ENCODE measurements around the gene PMF1.
"Not testable (repeated sequence)": the region's sequence is repeated elsewhere in the genome, so short reads cannot be mapped to it uniquely, and the experiment has no call there.

The PMF1 gene

DNA sequence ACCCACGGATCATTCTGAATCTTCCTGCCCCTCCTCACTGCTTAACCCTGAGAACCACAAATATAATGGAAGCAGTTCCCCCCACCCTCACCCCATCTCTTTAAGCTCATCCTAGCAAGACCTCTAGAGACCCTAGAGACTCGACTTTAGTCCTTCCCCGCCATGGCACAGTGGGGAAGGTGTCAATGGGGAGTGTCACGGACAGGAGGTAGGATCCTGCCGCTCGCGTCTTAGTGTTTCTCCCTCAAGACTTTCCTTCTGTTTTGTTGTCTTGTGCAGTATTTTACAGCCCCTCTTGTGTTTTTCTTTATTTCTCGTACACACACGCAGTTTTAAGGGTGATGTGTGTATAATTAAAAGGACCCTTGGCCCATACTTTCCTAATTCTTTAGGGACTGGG is 677 bp upstream of the PMF1 start:
- peak overlapping the region; percentile 97 to 99 for H3K27ac Mint-ChIP-seq
- peaks cover 37% of the 10 kb centered on the region for H3K36me3 Mint-ChIP-seq (ENCODE audit: insufficient read depth)
- DNase-seq: no peak
- no peak for ATAC-seq (replicated peaks)
- peaks cover 9 to 10% of the 10 kb centered on the region in 2 donors for H3K4me1 Mint-ChIP-seq (ENCODE audit: low read depth in 2 of 2)
- no peaks in the 10 kb centered on the region for H3K9me3 Mint-ChIP-seq
- H3K4me3 Mint-ChIP-seq: peak overlapping the region; percentile 95 to 96
- no peaks in the 10 kb centered on the region for H3K27me3 Mint-ChIP-seq

DNA sequence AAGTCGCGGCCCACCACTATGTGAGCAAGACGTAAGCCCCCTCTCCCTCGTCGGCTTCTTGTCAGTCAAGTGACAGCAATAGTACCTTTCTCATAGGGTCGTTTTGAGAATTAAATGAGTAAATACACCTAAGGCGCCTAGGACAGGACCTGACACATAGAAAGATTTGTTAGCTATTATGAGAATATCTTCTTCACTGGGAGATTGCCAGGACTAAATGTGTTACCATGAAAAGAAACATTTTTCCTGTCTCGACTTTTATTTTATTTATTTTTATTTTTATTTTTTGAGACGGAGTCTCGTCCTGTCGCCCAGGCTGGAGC is 798 bp downstream of the PMF1 start:
- Mint-ChIP-seq H3K27ac (peak overlapping the region; percentile 97 to 99), H3K9me3 (no peaks in the 10 kb centered on the region), H3K36me3 (ENCODE audit: insufficient read depth) (peaks cover 25% of the 10 kb centered on the region), H3K4me1 (ENCODE audit: low read depth in 2 of 2) (peaks cover 17 to 21% of the 10 kb centered on the region in 2 donors), H3K4me3 (peak overlapping the region; percentile 95 to 96), H3K27me3 (no peaks in the 10 kb centered on the region)
- DNase-seq (no peak), ATAC-seq (replicated peaks) (no peak)

DNA sequence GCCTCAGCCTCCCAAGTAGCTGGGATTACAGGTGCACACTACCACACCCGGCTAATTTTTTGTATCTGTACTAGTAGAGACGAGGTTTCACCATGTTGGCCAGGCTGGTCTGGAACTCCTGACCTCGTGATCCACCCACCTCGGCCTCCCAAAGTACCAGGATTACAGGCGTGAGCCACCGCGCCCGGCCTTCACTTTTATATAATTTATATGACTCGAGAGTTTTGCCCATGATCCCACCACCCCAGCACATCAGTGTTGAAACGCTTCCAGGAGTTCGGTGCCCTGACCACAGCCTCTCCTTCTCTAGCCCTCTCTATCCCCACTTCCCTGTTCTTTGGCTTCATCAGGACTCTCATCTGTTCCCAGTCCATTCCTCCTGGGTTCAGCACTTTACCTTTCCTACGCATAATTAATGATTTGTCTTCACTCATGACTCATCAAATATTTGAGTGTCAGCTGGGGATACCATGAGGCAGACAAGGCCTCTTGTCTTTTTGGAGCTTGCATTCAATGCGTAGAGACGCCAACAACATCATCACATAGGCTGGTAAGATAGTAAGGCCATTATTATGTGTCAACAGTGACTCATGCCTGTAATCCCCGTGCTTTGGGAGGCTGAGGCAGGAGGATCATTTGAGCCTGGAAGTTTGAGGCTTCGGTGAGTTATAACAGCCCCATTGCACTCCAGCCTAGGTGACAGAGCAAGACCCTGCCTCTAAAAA is 1.4 kb downstream of the PMF1 start:
- ATAC-seq (replicated peaks) (no peak), DNase-seq (no peak)
- H3K27me3 Mint-ChIP-seq: no peaks in the 10 kb centered on the region
- H3K4me3 Mint-ChIP-seq: peak overlapping the region; percentile 95 to 96
- peaks cover 24% of the 10 kb centered on the region for H3K36me3 Mint-ChIP-seq (ENCODE audit: insufficient read depth)
- peaks cover 18 to 22% of the 10 kb centered on the region in 2 donors for H3K4me1 Mint-ChIP-seq (ENCODE audit: low read depth in 2 of 2)
- H3K27ac Mint-ChIP-seq: peak overlapping the region; percentile 90 to 99
- no peaks in the 10 kb centered on the region for H3K9me3 Mint-ChIP-seq

DNA sequence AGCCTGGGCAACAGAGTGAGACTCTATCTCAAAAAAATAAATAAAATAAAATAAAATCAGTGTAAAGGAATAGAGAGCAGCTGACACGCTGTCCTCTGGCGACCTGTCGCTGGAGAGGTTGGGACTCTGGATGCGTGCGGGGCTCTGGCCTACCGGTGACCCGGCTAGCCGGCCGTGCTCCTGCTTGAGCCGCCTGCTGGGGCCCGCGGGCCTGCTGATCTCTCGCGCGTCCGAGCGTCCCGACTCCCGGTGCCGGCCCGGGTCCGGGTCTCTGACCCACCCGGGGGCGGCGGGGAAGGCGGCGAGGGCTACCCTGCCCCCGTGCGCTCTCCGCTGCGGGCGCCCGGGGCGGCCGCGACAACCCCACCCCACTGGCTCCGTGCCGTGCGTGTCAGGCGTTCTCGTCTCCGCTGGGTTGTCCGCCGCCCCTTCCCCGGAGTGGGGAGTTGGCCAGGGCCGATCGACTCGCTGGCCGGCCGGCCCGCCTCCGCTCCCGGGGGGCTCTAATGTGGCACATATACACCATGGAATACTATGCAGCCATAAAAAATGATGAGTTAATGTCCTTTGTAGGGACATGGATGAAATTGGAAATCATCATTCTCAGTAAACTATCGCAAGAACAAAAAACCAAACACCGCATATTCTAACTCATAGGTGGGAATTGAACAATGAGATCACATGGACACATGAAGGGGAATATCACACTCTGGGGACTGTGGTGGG is 3.7 kb downstream of the PMF1 start:
- H3K27me3 Mint-ChIP-seq; DNase-seq; ATAC-seq (replicated peaks); H3K4me3 Mint-ChIP-seq; H3K9me3 Mint-ChIP-seq; H3K27ac Mint-ChIP-seq: not testable (repeated sequence)
- H3K4me1 Mint-ChIP-seq (ENCODE audit: low read depth in 2 of 2): peaks cover 22 to 24% of the 10 kb centered on the region in 2 donors
- H3K36me3 Mint-ChIP-seq (ENCODE audit: insufficient read depth): peaks cover 27% of the 10 kb centered on the region

DNA sequence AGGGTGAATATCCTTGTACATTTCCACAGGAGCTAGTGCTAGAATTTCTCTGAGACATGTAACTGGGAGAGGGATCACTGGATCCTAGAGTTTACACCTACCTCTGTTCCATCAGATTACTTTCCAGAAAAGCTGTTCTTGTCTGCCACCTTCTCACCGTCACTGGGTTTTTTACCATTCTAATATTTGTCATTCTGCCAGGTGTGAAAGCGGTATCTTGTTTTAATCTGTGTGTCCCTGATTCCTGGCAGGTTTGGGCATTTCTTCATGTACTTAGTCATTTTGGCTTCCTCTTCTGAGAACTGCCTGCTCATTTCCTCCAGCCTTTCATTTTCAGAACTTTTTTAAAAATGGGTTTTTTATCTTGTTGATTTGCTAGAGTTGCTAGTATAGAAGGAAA is 5.1 kb downstream of the PMF1 start:
- Mint-ChIP-seq H3K4me1 (ENCODE audit: low read depth in 2 of 2) (peaks cover 25 to 31% of the 10 kb centered on the region in 2 donors), H3K27ac (peak overlapping the region; percentile 83), H3K27me3 (no peaks in the 10 kb centered on the region), H3K36me3 (ENCODE audit: insufficient read depth) (peaks cover 28% of the 10 kb centered on the region), H3K4me3 (peak overlapping the region; percentile 9 to 49), H3K9me3 (no peaks in the 10 kb centered on the region)
- DNase-seq (peak in 1 of 3 experiments; percentile 11), ATAC-seq (replicated peaks) (peak; percentile 35)

DNA sequence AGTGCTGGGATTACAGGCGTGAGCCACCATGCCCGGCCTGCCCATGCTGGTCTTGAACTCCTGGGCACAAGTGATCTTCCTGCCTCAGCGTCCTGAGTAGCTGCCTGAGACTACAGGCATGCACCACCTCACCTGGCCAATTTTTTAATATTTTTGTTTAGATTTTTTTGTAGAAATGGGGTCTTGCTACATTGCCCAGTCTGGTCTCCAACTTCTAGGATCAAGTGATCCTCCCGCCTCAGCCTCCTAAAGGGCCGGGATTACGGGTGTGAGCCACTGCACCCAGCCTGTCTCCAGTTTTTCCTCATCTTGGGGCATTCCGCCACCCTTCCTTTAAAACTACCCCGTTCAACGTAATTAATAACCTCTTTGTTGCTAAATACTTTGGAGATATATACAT is 7.4 kb downstream of the PMF1 start:
- H3K36me3 Mint-ChIP-seq (ENCODE audit: insufficient read depth): peaks cover 32% of the 10 kb centered on the region
- no peak for DNase-seq
- no peak overlapping the region for H3K4me3 Mint-ChIP-seq
- H3K27me3 Mint-ChIP-seq: no peaks in the 10 kb centered on the region
- H3K27ac Mint-ChIP-seq: no peak overlapping the region
- peaks cover 24 to 26% of the 10 kb centered on the region in 2 donors for H3K4me1 Mint-ChIP-seq (ENCODE audit: low read depth in 2 of 2)
- H3K9me3 Mint-ChIP-seq: no peaks in the 10 kb centered on the region
- no peak for ATAC-seq (replicated peaks)

DNA sequence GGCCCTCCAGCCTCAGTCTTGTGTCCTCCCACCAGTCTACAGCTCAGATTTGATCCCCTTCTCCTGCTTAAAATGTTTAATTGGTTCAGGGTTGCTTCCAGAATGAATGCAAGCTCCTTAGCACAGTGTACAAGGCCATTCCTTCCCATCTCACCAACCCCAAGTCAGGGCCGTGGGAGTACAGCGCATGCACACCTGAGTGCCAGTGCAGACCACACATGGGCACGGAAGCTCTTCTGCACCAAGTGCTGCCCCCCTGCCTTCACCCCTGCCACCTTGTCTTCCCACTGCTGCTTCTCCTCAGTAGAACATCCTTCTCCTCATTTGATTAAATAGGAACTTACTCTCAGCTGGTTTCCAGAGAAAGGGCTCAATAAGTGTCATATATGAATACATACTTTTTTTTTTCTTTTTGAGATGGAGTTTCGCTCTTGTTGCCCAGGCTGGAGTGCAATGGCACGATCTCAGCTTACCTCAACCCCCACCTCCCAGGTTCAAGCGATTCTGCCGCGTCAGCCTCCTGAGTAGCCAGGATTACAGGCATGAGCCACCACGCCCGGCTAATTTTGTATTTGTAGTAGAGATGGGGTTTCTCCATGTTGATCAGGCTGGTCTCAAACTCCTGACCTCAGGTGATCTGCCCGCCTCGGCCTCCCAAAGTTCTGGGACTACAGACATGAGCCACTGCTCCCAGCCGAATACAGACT is 9.3 kb downstream of the PMF1 start:
- no peaks in the 10 kb centered on the region for H3K27me3 Mint-ChIP-seq
- H3K27ac Mint-ChIP-seq: peak overlapping the region; percentile 78 to 84
- H3K36me3 Mint-ChIP-seq (ENCODE audit: insufficient read depth): peaks cover 35% of the 10 kb centered on the region
- H3K9me3 Mint-ChIP-seq: no peaks in the 10 kb centered on the region
- peak overlapping the region in 1 of 2 donors; percentile 13 for H3K4me3 Mint-ChIP-seq
- H3K4me1 Mint-ChIP-seq (ENCODE audit: low read depth in 2 of 2): peaks cover 29 to 31% of the 10 kb centered on the region in 2 donors
- ATAC-seq (replicated peaks) (no peak), DNase-seq (no peak)

DNA sequence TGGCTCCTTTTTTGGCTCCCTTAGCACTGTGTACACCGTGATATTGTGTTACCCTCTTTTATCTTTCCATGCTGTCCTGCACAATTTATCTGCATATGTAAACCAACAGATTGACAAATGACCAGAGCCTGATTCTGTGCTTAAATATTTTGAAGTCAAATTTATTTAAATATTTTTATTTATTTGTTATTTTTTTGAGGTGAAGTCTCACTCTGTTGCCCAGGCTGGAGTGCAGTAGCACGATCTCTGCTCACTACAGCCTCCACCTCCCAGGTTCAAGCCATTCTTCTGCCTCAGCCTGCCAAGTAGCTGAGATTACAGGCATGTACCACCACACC is 12.8 kb downstream of the PMF1 start:
- H3K4me3 Mint-ChIP-seq: no peak overlapping the region
- no peak for DNase-seq
- no peak for ATAC-seq (replicated peaks)
- peaks cover 53% of the 10 kb centered on the region for H3K36me3 Mint-ChIP-seq (ENCODE audit: insufficient read depth)
- no peaks in the 10 kb centered on the region for H3K27me3 Mint-ChIP-seq
- peak overlapping the region in 1 of 2 donors; percentile 7 for H3K27ac Mint-ChIP-seq
- no peaks in the 10 kb centered on the region for H3K9me3 Mint-ChIP-seq
- H3K4me1 Mint-ChIP-seq (ENCODE audit: low read depth in 2 of 2): peaks cover 16 to 17% of the 10 kb centered on the region in 2 donors

DNA sequence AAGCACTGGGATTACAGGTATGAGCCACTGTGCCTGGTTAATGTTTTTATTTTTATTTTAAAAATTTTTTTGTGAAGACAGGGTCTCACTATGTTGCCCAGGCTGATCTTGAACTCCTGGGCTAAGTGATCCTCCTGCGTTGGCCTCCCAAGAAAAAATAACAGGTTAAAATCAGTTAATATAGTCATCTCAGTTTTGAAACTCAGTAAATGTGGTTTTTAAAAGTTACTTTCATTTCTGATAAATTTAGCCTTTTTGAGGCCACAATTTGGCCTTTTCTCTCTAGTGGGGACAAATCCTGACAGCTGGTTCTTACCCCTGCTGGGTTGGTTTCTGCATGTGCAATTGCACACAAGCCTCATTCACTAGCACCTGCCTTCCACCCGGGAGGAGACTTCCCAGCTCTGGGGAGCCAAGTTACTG is 13.3 kb downstream of the PMF1 start:
- H3K27me3 Mint-ChIP-seq: no peaks in the 10 kb centered on the region
- H3K4me3 Mint-ChIP-seq: no peak overlapping the region
- ATAC-seq (replicated peaks) (no peak), DNase-seq (no peak)
- no peaks in the 10 kb centered on the region for H3K9me3 Mint-ChIP-seq
- H3K27ac Mint-ChIP-seq: peak overlapping the region in 1 of 2 donors; percentile 39
- peaks cover 53% of the 10 kb centered on the region for H3K36me3 Mint-ChIP-seq (ENCODE audit: insufficient read depth)
- H3K4me1 Mint-ChIP-seq (ENCODE audit: low read depth in 2 of 2): peaks cover 16 to 17% of the 10 kb centered on the region in 2 donors

DNA sequence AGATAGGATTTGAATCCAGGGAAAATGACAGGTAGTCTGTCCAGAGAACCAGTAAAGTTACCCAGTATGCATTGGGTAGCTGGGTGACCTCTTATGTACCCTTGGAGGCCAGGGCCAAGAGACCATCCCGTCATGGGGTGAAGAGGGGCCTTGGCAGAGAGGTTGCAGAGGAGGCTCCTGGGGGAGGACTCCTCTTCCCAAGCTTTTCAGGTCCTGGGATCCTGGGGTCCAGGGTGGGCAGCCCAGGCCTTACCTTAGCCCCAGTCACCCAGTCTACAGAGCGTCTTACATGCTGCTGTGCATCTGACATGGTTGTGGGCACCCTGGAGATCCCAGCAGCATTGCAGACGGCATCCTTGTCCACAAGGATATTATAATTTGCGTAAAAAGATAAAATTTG is 14.0 kb downstream of the PMF1 start:
- peaks cover 15 to 16% of the 10 kb centered on the region in 2 donors for H3K4me1 Mint-ChIP-seq (ENCODE audit: low read depth in 2 of 2)
- H3K9me3 Mint-ChIP-seq: no peaks in the 10 kb centered on the region
- no peak overlapping the region for H3K27ac Mint-ChIP-seq

DNA sequence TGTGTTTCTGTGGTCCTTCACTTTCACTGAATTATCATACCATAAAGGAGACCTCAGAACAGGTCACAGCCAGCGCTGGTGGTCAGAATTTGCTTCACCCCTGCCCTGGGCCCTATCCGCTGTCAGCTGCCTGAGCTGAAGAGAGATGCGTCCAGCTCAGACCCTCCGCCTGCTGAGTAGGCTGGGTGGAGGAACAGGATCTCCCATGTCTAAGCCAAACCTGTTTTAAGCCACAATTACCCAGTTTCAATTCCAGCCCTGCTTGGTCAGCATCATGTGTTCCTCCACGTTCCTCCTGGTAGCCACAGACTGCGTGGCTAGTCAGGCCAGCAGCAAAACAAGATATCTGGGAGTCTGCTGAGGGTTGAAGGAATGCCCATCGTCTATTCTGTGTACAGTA is 15.7 kb downstream of the PMF1 start:
- Mint-ChIP-seq H3K4me1 (ENCODE audit: low read depth in 2 of 2) (peaks cover 5 to 7% of the 10 kb centered on the region in 2 donors), H3K4me3 (no peak overlapping the region), H3K9me3 (no peaks in the 10 kb centered on the region), H3K27ac (no peak overlapping the region), H3K27me3 (no peaks in the 10 kb centered on the region), H3K36me3 (ENCODE audit: insufficient read depth) (peaks cover 50% of the 10 kb centered on the region)
- DNase-seq (no peak), ATAC-seq (replicated peaks) (no peak)

More for the DNA sequence above, 14.0 kb downstream of the PMF1 start:
- no peaks in the 10 kb centered on the region for H3K27me3 Mint-ChIP-seq
- DNase-seq: no peak
- ATAC-seq (replicated peaks): no peak
- H3K4me3 Mint-ChIP-seq: no peak overlapping the region
- peaks cover 56% of the 10 kb centered on the region for H3K36me3 Mint-ChIP-seq (ENCODE audit: insufficient read depth)

DNA sequence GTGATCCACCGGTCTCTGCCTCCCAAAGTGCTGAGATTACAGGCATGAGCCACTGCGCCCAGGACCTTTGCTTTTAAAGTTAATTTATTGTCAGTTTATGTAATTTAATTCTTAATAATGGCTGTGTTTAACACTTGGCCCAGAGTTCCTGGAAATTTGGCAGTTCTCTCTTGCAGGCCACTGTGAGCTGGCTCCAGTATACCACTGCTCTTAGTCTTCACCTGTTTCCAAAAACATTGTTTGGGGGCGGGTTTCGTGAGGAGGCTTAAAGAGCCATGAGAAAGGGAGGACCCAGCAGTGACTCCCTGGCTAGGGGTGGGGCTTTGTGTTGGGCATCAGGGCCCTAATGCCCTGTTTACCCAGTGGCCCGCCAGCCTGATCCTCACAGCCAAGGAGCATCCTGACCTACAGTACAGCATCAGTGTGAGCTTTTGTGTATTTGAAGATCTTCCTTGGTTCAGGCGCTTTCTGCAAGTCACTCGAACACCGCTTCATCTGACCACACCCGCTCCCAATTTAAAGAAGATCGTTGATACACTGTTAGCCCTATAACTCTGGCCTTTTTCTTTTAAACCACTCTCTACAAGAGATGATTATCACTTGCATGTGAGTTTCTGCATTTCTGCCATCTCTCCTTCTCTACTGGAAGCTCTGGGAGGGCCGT is 17.1 kb downstream of the PMF1 start:
- Mint-ChIP-seq H3K27ac (no peak overlapping the region), H3K9me3 (no peaks in the 10 kb centered on the region), H3K4me1 (ENCODE audit: low read depth in 2 of 2) (peaks cover 5 to 7% of the 10 kb centered on the region in 2 donors), H3K27me3 (no peaks in the 10 kb centered on the region), H3K4me3 (no peak overlapping the region), H3K36me3 (ENCODE audit: insufficient read depth) (peaks cover 56% of the 10 kb centered on the region)
- no peak for DNase-seq
- ATAC-seq (replicated peaks): no peak

DNA sequence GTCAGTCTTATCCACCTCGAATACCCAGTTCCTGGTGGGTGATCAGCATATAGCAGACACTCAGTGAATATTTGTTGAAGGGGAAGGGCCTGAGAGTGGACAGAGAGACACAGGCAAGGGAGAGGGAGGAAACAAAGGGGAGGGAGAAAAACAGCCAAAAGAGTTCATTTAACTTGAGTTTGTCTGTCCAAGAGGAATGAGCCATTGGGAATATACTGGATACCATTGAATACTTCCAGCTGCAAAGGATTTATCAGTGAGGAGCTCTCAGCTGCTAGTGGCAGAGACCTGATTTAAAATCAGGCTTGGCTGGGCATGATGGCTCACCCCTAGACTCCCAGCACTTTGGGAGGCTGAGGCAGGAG is 17.6 kb downstream of the PMF1 start:
- peaks cover 58% of the 10 kb centered on the region for H3K36me3 Mint-ChIP-seq (ENCODE audit: insufficient read depth)
- H3K27me3 Mint-ChIP-seq: no peaks in the 10 kb centered on the region
- ATAC-seq (replicated peaks) (no peak), DNase-seq (no peak)
- H3K9me3 Mint-ChIP-seq: no peaks in the 10 kb centered on the region
- peaks cover 1 to 5% of the 10 kb centered on the region in 2 donors for H3K4me1 Mint-ChIP-seq (ENCODE audit: low read depth in 2 of 2)
- H3K27ac Mint-ChIP-seq: no peak overlapping the region
- no peak overlapping the region for H3K4me3 Mint-ChIP-seq

All from effector memory CD8-positive, alpha-beta T cell (primary cell).